Measurements from ENCODE around the gene ERN1. TPM values are rescaled to one million over a fixed set of nuclear protein-coding genes. Genes with fewer than 3 reads are reported as not detected.
A peak's percentile ranks its signal among the peaks of the same experiment; 100 is the strongest.

ERN1 gene
- total RNA-seq, 4 donors from 2014 or later = 8.4 to 12.8 (median 12.1) TPM

- Histone ChIP-seq H3K27me3 (no peaks in the 10 kb centered on the region), H3K4me3 (no peak overlapping the region), H3K36me3 (no peaks in the 10 kb centered on the region), H3K9me3 (no peaks in the 10 kb centered on the region), H3K27ac (no peak overlapping the region), H3K4me1 (peaks cover 6 to 22% (median 9%) of the 10 kb centered on the region in 3 donors)
- ATAC-seq = no peak
- 64 to 80% methylated on average over 2 to 3 of the region's 3 CpGs for WGBS, 2 donors (ENCODE audit: low coverage in 1 of 2)
- TF ChIP-seq EP300 (IDR thresholded peaks at IDR 0.05) (no peak), POLR2A (IDR thresholded peaks at IDR 0.05) (no peak), CTCF (IDR thresholded peaks at IDR 0.05) (no peak), POLR2AphosphoS5 (IDR thresholded peaks at IDR 0.05) (no peak)
Measured at GRCh38 chr17:64120159-64120810, 9.7 kb downstream of the ERN1 start.

GRCh38 chr17:64117981-64118979, 11.7 kb downstream of the ERN1 start:
- TF ChIP-seq POLR2AphosphoS5 (IDR thresholded peaks at IDR 0.05) = no peak
- TF ChIP-seq EP300 (IDR thresholded peaks at IDR 0.05) = no peak
- TF ChIP-seq POLR2A (IDR thresholded peaks at IDR 0.05) = no peak
- TF ChIP-seq CTCF (IDR thresholded peaks at IDR 0.05) = no peak
- H3K27me3 ChIP-seq = no peaks in the 10 kb centered on the region

GRCh38 chr17:64115822-64116534, 14.0 kb downstream of the ERN1 start:
- TF ChIP-seq POLR2AphosphoS5 (IDR thresholded peaks at IDR 0.05) (peak; percentile 21), EP300 (IDR thresholded peaks at IDR 0.05) (no peak)
- Histone ChIP-seq H3K27ac (no peak overlapping the region), H3K4me1 (peaks cover 6 to 25% (median 9%) of the 10 kb centered on the region in 3 donors), H3K9me3 (no peaks in the 10 kb centered on the region), H3K4me3 (no peak overlapping the region), H3K27me3 (no peaks in the 10 kb centered on the region), H3K36me3 (no peaks in the 10 kb centered on the region)
- peak; percentile 69 for ATAC-seq
- WGBS, 2 donors (ENCODE audit: low coverage in 1 of 2) = 81 to 100% methylated on average over 3 to 7 of the region's 7 CpGs

More at GRCh38 chr17:64117981-64118979, 11.7 kb downstream of the ERN1 start:
- Histone ChIP-seq H3K36me3 (no peaks in the 10 kb centered on the region), H3K4me3 (no peak overlapping the region), H3K9me3 (no peaks in the 10 kb centered on the region), H3K4me1 (peaks cover 6 to 25% (median 9%) of the 10 kb centered on the region in 3 donors), H3K27ac (peak overlapping the region in 3 of 4 donors; percentile 34 to 62 (median 36))
- ATAC-seq = peak; percentile 59
- 24% methylated on average over 6 to 9 of the region's 10 CpGs for WGBS, 2 donors (ENCODE audit: low coverage in 1 of 2)

GRCh38 chr17:64115043-64115698, 14.8 kb downstream of the ERN1 start:
- ATAC-seq = peak; percentile 36
- H3K27ac ChIP-seq = no peak overlapping the region
- no peak for TF ChIP-seq POLR2AphosphoS5 (IDR thresholded peaks at IDR 0.05)
- no peak for TF ChIP-seq CTCF (IDR thresholded peaks at IDR 0.05)
- no peak for TF ChIP-seq POLR2A (IDR thresholded peaks at IDR 0.05)
- TF ChIP-seq EP300 (IDR thresholded peaks at IDR 0.05) = no peak
- no peaks in the 10 kb centered on the region for H3K36me3 ChIP-seq
- H3K4me1 ChIP-seq = peaks cover 6 to 25% (median 9%) of the 10 kb centered on the region in 3 donors
- H3K27me3 ChIP-seq = no peaks in the 10 kb centered on the region
- WGBS, 2 donors (ENCODE audit: low coverage in 1 of 2) = 60 to 82% methylated on average over 5 to 7 of the region's 8 CpGs
- no peak overlapping the region for H3K4me3 ChIP-seq
- H3K9me3 ChIP-seq = no peaks in the 10 kb centered on the region

Data from gastroesophageal sphincter (tissue), 4 donors.